GM18867 (cell line): ENCODE results near the gene SEMA5A.

Experiments used
- ATAC-seq: cut with Tn5 transposase; IDR thresholded peaks from one replicate; pipeline ENCODE4 v1.9.1; 2021; ENCODE audit warnings: mild to moderate bottlenecking, moderate library complexity; ENCODE audit not compliant: unreplicated experiment

Gene SEMA5A

GRCh38 chr5:9094582-9094981, 451.3 kb downstream of the SEMA5A start:
- ATAC-seq: no peak

GRCh38 chr5:9091896-9092662, 453.8 kb downstream of the SEMA5A start:
- no peak for ATAC-seq

- ATAC-seq: no peak
These were observed 455.4 kb downstream of the SEMA5A start for GRCh38 chr5:9090381-9091026.

DNA sequence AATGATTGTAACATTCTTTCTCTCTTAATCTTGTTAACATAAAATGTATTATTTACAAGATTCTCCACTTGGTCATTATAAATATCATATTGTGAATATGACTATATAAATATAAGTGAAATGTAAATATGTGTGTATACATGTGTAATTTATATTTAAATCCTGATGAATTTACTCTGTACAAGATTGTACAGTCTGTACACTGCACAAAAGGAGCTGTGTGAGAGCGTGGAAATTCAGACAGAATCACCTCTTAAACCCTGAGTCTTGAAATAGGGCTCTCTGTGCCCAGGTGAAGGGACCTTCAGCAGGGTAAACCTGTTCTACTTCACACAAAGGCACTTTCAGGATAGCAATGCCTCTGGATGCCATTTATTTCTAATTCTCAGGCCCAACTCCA, 456.0 kb downstream of the SEMA5A start:
- ATAC-seq: no peak

- no peak for ATAC-seq
These were observed 462.9 kb downstream of the SEMA5A start for GRCh38 chr5:9082996-9083395.

DNA sequence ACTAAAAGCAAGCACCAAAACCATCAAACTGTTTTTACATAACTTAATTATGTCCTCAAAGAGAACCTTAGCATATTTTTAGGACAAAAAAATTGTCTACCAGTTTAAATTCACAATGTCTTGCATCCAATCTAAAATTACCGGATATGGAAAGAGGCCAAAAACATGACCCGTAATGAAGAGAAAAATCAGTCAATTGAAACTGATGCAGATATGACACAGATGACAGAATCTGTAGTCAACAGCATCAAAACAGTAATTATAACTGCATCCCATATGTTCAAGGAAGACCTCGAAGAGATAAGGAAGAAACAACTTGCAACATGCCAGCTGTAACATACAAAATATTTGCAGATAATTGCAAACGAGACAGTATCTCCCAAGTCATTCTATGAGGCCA, 473.2 kb downstream of the SEMA5A start:
- ATAC-seq: no peak

- no peak for ATAC-seq
These were observed 474.4 kb downstream of the SEMA5A start for GRCh38 chr5:9071524-9071923.

DNA sequence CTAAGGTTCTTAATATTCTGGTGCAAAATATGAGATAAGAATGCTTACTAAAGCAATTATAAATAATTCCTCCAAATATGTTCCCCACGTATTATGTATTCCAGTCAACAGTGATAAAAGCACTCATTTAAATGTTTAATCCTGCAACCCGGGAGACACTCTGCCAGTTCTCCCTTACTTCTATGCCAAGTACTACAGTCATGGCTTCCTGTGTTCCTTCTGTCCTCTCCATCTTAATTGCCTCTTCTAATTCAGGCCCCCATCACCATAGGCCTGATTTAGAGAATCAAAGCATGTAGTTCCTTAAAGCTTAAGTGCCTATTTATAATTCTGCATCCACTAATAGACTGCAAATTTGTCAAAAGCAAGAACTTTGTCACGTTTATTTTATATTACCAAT, 474.8 kb downstream of the SEMA5A start:
- ATAC-seq: no peak

GRCh38 chr5:9069650-9070049, 476.2 kb downstream of the SEMA5A start:
- no peak for ATAC-seq

- no peak for ATAC-seq
These were observed 478.7 kb downstream of the SEMA5A start for GRCh38 chr5:9067154-9067553.

DNA sequence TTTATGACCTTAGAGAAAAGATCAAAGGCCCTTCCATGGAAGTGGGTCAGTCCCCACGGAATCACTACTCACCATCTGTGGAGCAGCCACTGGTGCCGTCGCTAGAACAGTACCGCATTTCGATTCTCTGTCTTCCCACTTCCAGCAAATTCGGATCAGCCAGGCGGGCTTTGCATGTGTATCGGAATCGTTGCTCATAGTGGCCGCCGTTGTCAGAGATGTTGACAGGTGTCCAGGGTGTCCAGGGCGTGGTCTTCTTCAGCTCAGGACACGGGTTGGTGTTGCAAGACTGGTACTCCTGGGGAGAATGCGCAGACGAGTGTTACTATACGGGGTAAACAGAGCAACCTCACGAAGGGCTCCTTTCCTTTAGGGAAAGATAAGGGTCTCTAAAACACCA, 479.5 kb downstream of the SEMA5A start:
- ATAC-seq: no peak

- ATAC-seq: no peak
These were observed 482.1 kb downstream of the SEMA5A start for GRCh38 chr5:9063615-9064245.

DNA sequence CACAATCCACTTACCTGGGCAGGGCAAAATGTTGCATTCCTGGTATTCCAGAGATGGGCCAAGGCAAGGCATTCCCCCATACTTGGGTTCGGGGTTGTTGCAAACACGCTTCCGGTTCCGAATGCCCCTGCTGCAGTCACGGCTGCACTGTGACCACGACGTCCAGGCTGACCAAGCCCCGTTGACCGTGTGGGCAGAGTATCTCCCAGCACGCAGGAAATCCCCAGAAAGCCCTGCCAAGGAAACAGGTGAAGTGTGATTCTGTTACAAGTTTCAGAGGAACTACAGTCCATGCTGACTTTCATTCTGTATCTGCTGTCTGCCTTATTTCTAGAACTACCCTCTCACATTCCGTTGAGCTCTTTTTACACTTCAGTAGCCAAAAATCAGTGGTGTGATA, 483.0 kb downstream of the SEMA5A start:
- ATAC-seq: no peak

- no peak for ATAC-seq
These were observed 485.8 kb downstream of the SEMA5A start for GRCh38 chr5:9059920-9060691.

DNA sequence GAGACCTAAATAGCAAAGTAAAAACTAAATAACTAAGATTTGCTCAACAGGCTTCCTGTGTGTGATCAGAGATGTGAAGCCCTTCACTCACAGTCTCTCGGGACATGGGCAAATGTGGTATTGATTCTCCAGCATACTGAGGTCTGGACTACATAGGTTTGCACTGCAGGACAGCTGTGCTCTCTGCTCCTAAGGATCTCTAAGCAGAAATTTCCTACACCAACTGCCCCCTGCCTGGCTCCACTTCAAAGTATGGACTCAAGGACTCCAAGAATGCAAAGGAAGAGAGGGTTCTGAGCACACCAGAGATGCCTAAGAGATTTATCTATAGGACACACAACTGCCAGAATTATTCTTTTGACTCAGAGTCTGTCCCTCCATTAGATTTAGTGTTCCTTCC, 487.2 kb downstream of the SEMA5A start:
- no peak for ATAC-seq

GRCh38 chr5:9058161-9058560, 487.7 kb downstream of the SEMA5A start:
- no peak for ATAC-seq

DNA sequence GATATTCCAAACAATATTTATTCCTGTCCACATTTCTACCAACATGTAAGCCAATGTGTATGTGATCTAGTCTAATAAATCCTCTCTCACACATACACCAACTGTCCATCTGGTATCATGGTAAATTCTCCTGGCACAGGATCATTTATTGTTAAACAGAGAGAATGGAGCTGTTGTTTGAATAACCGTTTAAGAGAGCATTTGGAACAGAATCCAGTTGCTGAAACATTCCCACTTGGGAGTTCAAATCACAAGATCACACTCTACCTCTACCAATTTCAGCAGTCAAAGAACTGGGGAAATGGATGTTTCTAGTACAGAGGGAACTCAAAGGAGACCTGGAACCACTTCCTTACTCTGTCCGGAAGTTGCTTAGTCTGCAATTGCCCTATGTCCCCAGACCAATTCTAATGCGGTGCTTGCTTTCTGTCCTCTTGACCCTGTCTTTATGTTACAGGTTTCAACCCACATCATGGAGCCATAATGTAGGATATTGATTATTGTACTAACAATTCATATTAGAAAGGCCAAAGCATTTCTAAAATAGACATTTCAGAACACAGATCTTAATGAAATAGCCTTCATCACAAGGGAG, 488.4 kb downstream of the SEMA5A start:
- ATAC-seq: no peak

GRCh38 chr5:9056046-9056445, 489.8 kb downstream of the SEMA5A start:
- ATAC-seq: no peak

DNA sequence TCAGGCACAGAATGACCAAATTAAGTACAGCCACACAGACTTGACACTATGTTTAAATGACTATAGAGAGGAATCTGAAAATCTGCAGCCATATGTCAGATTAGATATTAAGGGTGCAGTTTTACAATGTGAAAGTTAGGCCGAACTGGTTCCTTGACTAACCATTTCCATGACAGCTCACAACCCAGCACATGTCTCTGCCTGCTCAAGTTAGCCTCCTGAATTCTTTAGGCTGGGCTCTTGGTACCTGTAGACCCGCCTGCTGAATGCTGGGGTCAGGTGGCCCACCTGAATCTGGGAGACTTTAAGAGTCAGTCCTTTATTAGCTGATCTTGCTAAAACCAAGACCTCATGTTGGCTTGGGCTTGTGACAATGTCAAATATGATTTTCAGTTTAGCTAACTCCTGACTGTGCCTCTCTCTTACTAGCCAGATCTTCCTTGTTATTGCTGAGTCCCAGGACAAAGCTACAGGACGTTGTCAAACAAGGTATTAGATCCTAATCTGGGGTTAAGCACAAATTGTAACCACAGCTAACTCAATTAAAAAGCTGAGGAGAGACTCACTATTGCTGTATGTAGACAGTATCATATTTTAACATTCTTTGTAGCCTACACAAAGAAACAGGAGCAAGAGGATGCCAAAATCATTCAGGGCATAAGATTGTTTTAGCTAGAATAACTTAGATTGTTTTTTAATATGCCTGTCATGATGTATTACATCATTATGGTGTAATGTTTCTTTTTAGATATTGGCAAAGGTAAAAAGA, 490.9 kb downstream of the SEMA5A start:
- no peak for ATAC-seq

- no peak for ATAC-seq
These were observed 491.6 kb downstream of the SEMA5A start for GRCh38 chr5:9054322-9054721.
